Astrocyte of the spinal cord (primary cell): ENCODE measurements around the gene MPP2.

ENCODE experiments used
- DNase-seq: peaks from one replicate; pipeline ENCODE4 v3.0.0; 2011; ENCODE audit warnings: low read depth, low spot score
- H3K4me3 ChIP-seq: 2 replicates; pipeline ENCODE4 v1.5.1; 2011; ENCODE audit warnings: low read depth, mild to moderate bottlenecking, low read length, moderate library complexity
- in situ Hi-C: cut with HindIII; loops from 2 replicates; pipeline ENCODE4 v1.10.0; 2017; ENCODE audit warnings: low sequenced_read_pairs
- TF ChIP-seq, protein P1 (sequence below): IDR thresholded peaks from 2 replicates; pipeline ENCODE4 v1.5.1; 2012; ENCODE audit warnings: low read depth, mild to moderate bottlenecking, low read length, inconsistent platforms

MPP2 gene

DNA sequence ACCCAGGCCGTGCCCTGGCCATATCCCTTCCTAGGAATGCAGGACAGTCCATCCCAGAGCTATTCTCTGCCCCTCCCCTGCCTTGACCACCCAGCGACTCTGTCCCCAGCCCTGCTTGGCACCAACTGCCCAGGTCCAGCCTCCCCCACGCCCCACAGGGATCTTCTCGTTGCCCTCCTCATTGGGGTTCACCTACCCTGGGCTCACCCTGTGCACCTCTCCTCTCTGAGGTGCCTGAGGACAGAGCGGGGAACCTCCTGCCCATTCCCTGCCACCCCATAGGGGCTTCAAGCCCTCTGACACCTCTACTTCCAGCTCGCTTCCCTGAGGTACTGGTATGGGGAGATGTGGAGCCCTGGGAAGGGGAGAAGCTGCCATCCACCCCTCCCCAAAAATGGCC, 6.2 kb upstream of the MPP2 start:
- DNase-seq = no peak
- in situ Hi-C loops = no loop called here
- H3K4me3 ChIP-seq = no peak overlapping the region
- TF ChIP-seq, protein P1, sequence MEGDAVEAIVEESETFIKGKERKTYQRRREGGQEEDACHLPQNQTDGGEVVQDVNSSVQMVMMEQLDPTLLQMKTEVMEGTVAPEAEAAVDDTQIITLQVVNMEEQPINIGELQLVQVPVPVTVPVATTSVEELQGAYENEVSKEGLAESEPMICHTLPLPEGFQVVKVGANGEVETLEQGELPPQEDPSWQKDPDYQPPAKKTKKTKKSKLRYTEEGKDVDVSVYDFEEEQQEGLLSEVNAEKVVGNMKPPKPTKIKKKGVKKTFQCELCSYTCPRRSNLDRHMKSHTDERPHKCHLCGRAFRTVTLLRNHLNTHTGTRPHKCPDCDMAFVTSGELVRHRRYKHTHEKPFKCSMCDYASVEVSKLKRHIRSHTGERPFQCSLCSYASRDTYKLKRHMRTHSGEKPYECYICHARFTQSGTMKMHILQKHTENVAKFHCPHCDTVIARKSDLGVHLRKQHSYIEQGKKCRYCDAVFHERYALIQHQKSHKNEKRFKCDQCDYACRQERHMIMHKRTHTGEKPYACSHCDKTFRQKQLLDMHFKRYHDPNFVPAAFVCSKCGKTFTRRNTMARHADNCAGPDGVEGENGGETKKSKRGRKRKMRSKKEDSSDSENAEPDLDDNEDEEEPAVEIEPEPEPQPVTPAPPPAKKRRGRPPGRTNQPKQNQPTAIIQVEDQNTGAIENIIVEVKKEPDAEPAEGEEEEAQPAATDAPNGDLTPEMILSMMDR = no peak

DNA sequence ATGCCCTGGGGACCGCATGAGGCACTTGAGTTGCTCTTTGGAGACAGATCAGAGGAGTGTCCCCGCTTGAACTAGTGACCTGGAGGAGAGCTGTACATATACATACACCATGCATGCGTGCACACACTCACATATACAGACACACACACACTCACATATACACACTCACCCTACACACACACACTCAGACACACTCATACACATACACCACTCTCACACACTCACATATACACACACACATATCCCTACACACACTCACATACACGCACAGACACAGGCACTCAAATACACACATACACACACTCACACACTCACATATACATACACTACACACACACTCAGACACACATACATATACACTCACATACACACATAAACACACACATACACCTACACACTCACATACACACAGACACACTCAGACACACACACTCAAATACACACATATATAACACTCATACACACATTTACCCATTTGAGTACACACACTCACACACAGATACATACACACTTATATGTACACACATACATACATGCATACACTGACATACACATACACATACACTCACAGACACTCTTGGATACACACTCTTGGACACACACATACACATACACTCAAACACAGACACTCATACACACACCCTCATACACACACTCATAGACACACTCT, 5.4 kb upstream of the MPP2 start:
- DNase-seq = no peak
- in situ Hi-C loops = no loop called here
- no peak overlapping the region for H3K4me3 ChIP-seq
- TF ChIP-seq, protein P1 = no peak

DNA sequence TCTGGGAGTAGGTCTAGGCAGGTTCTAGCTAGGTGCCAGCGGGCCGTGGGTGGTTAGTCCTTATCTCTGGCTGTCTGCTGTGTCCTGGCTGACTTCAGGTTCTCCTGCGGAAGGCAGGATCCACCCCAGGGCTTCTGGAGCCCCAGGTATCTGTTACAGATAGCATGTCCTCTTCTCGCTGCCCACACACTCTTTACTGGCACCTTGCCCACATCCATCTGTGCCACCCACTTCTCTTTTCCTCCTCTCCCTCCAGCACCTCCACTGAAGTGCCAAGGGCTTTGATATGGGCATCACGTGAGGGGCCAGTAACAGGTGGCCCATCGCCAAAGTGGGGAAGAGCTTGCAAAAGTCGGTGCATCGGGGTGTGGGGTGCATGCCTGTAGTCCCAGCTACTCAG, 4.6 kb upstream of the MPP2 start:
- no peak overlapping the region for H3K4me3 ChIP-seq
- TF ChIP-seq, protein P1 = no peak
- no peak for DNase-seq
- in situ Hi-C loops = no loop called here

DNA sequence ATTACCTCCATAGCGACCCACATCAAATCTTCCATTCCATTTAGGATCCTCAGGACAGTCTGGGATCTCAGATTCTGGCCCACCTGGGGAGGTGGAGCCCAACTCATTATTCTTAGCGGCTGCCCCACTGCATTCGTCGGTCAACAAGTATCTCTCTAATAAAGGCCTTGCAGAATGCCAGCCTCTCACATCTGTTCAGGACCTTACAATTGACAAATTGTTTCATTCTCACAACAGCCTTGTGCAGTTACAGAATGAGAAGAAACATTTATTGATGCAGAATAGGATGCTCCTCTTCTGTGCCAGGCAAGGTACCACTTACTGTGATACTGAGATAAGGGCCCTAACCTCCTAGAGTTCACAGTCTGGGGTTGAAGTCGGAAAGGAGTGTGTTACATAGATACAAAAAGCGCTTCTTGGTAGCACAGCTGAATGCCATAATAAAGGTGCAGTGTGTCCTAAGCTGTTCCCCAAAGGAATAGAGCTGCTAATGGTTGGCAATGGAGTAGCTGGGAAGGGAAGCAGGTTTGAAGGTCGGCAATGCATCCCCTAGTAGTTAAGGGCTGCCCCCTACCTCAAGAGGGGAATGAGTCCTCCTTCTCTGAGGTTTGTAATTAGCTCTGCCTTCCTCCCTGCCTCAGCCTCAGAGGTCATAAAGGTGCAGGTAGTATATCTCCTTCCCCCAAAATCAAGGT, 2.3 kb upstream of the MPP2 start:
- TF ChIP-seq, protein P1 = no peak
- no peak for DNase-seq
- H3K4me3 ChIP-seq = no peak overlapping the region
- in situ Hi-C loops = no loop called here

DNA sequence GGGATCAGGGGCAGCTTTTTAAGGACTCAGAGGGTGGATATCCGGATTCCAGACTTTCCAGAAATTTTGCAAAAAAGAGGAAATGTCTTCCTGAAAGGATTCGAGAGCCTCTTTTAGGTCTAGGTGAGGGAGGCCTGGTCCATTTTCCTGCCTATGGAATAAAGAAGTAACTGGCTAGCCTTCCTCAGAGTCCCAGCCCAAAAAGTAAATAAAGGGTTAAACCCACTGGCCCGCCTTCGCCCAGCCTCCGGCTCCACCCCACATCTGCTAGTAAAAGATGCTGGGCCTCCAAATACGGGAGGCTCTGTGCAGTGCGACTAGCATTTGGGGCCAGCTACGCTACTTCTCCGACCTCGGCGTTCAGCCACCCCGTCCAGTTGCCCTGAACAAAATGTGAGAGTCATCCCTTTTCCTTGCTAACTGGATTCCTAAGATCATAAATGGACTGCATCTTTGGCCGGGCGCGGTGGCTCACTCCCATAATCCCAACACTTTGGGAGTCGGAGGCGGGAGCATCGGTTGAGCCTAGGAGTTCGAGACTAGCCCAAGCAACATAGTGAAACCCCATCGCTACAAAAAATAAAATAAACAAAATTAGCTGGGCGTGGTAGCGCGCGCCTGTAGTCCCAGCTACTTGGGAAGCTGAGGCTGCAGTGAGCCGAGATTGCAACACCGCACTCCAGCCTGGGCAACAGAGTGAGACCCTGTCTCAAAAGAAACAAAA, 824 bp upstream of the MPP2 start:
- H3K4me3 ChIP-seq = peak overlapping the region; percentile 61
- in situ Hi-C loops = no loop called here
- TF ChIP-seq, protein P1 = no peak
- peak; percentile 65 for DNase-seq

DNA sequence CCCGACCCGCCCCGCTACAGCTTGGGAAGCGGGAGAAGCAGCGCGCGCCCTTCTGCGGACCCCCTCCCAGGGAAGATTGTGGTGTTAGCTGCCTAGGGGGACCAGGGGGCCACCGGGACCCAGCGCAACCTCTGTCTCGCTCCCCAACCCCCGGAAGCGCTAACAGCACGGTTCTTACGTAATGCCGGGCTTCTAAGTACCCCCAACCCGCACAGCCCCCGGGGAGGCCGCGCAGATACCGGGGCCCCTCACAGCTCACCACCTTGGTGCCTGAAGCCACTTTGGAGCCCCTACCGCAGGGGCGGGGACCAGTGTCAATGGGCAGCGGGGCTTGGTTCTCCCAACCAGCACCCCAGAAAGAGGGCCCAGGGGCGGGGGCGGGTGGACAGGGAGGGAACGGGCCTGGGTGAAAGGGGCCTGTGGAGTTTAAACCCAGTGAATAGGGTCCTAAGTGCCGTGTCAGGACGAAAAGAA, 348 bp downstream of the MPP2 start:
- TF ChIP-seq, protein P1 = no peak

More for the DNA sequence above, 348 bp downstream of the MPP2 start:
- no peak for DNase-seq
- peak overlapping the region; percentile 61 for H3K4me3 ChIP-seq
- in situ Hi-C loops = no loop called here
